BE2C (cell line): ENCODE results near the gene ARSB.

Experiments
- DNase-seq: peaks from one replicate; pipeline ENCODE4 v3.0.0-alpha.2; 2020
- H3K27me3 ChIP-seq: fragments of 250-450 bp; sonication (Bioruptor Pico); 2 replicates; pipeline ENCODE4 v1.5.1; 2020; ENCODE audit warnings: mild to moderate bottlenecking
- H3K36me3 ChIP-seq: fragments of 250-450 bp; sonication (Bioruptor Pico); 2 replicates; pipeline ENCODE4 v1.5.1; 2020; ENCODE audit warnings: mild to moderate bottlenecking
- H3K4me1 ChIP-seq: fragments of 250-450 bp; sonication (Bioruptor Pico); 2 replicates; pipeline ENCODE4 v1.5.1; 2020
- H3K4me3 ChIP-seq: 2 replicates; pipeline ENCODE4 v1.5.1; 2011; ENCODE audit warnings: low read depth, low read length
- H3K9me3 ChIP-seq: fragments of 250-450 bp; sonication (Bioruptor Pico); 2 replicates; pipeline ENCODE4 v1.5.1; 2020
- CTCF ChIP-seq: IDR thresholded peaks from 2 replicates; pipeline ENCODE4 v1.5.1; 2012; ENCODE audit warnings: mild to moderate bottlenecking, low read depth, low read length

Gene ARSB

GRCh38 chr5:78747055-78747454 is 238.1 kb downstream of the ARSB start:
- Histone ChIP-seq H3K9me3 (no peaks in the 10 kb centered on the region), H3K4me3 (no peak overlapping the region), H3K36me3 (no peaks in the 10 kb centered on the region), H3K27me3 (no peaks in the 10 kb centered on the region), H3K4me1 (no peaks in the 10 kb centered on the region)
- no peak for TF ChIP-seq CTCF
- DNase-seq = no peak

- H3K4me1 ChIP-seq = no peaks in the 10 kb centered on the region
- H3K9me3 ChIP-seq = no peaks in the 10 kb centered on the region
- no peaks in the 10 kb centered on the region for H3K27me3 ChIP-seq
- H3K4me3 ChIP-seq = no peak overlapping the region
- DNase-seq = no peak
- H3K36me3 ChIP-seq = no peaks in the 10 kb centered on the region
- TF ChIP-seq CTCF = no peak
Measured at GRCh38 chr5:78746021-78746770, 238.9 kb downstream of the ARSB start.

GRCh38 chr5:78744951-78745534 is 240.1 kb downstream of the ARSB start:
- DNase-seq = no peak
- no peaks in the 10 kb centered on the region for H3K27me3 ChIP-seq
- no peak for TF ChIP-seq CTCF
- no peaks in the 10 kb centered on the region for H3K36me3 ChIP-seq
- H3K4me3 ChIP-seq = no peak overlapping the region
- no peaks in the 10 kb centered on the region for H3K9me3 ChIP-seq
- no peaks in the 10 kb centered on the region for H3K4me1 ChIP-seq

GRCh38 chr5:78741019-78741418 is 244.1 kb downstream of the ARSB start:
- Histone ChIP-seq H3K36me3 (no peaks in the 10 kb centered on the region), H3K27me3 (no peaks in the 10 kb centered on the region), H3K4me1 (no peaks in the 10 kb centered on the region), H3K4me3 (no peak overlapping the region), H3K9me3 (no peaks in the 10 kb centered on the region)
- no peak for TF ChIP-seq CTCF
- DNase-seq = no peak

GRCh38 chr5:78738693-78739300 is 246.3 kb downstream of the ARSB start:
- no peak for DNase-seq
- no peak for TF ChIP-seq CTCF

GRCh38 chr5:78738104-78738503 is 247.0 kb downstream of the ARSB start:
- Histone ChIP-seq H3K4me1 (no peaks in the 10 kb centered on the region), H3K4me3 (no peak overlapping the region), H3K9me3 (no peaks in the 10 kb centered on the region), H3K36me3 (no peaks in the 10 kb centered on the region), H3K27me3 (no peaks in the 10 kb centered on the region)
- DNase-seq = no peak
- no peak for TF ChIP-seq CTCF

More at GRCh38 chr5:78738693-78739300, 246.3 kb downstream of the ARSB start:
- Histone ChIP-seq H3K36me3 (no peaks in the 10 kb centered on the region), H3K27me3 (no peaks in the 10 kb centered on the region), H3K9me3 (no peaks in the 10 kb centered on the region), H3K4me3 (no peak overlapping the region), H3K4me1 (no peaks in the 10 kb centered on the region)
